TTC549 (cell line): Measurements from ENCODE around the gene MRPS14.

Source experiments
- FAIRE-seq: peaks from 2 replicates; lab custom pipeline; 2012; peaks lifted over from hg19 to GRCh38; lab: Jason Lieb, UNC

The MRPS14 gene

GRCh38 chr1:175019524-175019923 lies 3.7 kb downstream of the MRPS14 start:
- no peak for FAIRE-seq

DNA sequence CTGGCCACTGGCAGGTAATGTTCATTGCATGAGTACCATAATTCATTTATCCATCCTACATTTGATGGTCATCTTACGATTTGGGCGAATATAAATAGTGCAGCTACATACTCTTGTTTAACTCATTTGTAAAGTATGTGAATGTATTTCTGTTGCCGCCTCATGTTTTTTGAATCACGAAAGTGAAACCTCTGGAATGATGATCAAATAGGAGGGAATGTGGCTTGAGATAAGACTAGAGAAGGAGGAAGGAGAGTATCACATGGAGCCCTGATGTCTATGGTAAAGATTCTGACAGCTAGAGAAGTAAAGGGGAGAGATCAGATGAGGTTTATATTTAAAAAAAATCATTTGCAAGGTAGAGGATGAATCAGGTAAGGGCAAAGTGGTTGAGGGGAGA lies 8.0 kb downstream of the MRPS14 start:
- no peak for FAIRE-seq

- FAIRE-seq, result no peak
Observed at GRCh38 chr1:175013445-175013844, 9.8 kb downstream of the MRPS14 start.

DNA sequence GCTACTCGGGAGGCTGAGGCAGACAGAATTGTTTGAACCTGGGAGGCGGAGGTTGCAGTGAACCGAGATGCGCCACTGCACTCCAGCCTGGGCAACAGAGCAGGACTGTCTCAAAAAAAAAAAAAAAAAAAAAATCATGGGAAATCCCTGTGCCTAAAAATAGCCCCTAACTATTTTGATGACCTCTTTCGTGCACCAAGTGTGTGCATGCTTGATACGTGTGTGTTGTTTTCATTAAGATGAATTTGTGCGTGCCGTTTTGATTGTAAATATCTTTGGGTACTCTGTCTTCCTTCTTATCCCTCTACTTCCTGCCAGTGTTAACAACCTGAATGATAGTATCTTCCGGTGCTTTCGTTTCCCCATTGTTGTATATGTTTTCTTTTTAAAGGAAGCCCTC lies 13.7 kb downstream of the MRPS14 start:
- FAIRE-seq, result peak; percentile 20

- no peak for FAIRE-seq
Observed at GRCh38 chr1:175005085-175005783, 18.0 kb downstream of the MRPS14 start.

DNA sequence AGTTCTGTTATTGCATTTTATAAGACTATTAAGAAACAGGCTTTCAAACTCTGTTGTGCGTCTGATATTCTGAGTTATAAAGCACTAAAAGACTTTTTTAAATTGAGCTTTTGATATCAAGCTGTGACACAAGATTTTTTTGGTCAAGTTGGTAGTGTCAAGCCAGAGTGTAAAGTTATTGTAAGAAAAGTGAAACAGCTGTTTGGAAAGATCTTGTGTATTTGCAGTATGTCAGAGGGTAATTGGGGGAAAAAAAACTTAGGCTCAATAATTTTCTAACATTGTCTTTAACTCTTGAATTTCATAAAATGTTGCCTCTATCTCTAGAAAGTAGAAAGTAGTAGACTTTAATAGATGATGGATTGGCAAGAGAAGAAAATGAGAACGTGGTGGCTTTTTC lies 19.7 kb downstream of the MRPS14 start:
- no peak for FAIRE-seq

DNA sequence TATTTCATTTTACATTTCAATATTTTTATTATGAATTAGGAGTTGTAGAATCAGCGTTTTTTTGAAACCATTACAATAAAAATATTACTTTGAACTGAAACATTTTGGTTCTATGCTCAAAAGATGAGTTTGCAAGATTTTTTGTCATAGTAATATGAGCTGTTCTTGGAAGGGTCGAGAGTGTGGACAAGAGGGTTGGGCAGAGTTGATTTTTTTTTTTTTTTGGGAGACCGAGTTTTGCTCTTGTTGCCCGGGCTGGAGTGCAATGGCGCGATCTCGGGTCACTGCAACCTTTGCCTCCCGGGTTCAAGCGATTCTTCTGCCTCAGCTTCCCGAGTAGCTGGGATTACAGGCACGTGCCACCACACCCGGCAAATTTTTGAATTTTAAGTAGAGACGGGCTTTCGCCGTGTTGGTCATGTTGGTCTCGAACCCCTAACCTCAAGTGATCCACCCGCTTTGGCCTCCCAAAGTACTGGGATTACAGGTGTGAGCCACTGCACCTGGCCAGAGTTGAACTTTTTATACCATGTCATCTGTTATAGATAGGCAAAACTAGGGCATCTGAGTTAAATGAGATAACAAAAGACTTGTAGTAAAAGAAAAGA lies 20.2 kb downstream of the MRPS14 start:
- FAIRE-seq, result no peak

DNA sequence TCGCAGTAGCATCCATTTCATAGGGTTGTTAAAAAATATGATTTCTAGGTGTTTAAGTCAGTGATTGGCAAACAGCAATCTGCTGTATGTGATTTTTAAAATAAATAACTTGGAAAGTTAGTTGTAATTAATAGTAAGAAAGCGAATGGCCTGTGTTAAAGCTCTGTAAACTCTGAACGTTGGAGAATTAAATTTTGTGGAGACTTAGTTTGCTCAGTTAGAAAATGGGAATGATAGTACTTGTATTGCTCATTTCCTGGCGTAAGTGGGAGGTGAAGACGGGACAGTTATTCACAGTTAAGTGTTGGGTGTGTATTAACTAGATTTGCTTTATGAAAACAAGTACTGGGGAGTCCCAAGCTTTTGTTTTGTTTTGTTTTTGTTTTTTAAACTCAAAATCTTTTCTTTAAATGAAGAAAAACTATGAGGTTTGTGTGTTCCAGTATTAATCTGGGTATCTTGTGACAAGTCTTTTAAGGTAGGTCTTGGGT lies 22.5 kb downstream of the MRPS14 start:
- no peak for FAIRE-seq

DNA sequence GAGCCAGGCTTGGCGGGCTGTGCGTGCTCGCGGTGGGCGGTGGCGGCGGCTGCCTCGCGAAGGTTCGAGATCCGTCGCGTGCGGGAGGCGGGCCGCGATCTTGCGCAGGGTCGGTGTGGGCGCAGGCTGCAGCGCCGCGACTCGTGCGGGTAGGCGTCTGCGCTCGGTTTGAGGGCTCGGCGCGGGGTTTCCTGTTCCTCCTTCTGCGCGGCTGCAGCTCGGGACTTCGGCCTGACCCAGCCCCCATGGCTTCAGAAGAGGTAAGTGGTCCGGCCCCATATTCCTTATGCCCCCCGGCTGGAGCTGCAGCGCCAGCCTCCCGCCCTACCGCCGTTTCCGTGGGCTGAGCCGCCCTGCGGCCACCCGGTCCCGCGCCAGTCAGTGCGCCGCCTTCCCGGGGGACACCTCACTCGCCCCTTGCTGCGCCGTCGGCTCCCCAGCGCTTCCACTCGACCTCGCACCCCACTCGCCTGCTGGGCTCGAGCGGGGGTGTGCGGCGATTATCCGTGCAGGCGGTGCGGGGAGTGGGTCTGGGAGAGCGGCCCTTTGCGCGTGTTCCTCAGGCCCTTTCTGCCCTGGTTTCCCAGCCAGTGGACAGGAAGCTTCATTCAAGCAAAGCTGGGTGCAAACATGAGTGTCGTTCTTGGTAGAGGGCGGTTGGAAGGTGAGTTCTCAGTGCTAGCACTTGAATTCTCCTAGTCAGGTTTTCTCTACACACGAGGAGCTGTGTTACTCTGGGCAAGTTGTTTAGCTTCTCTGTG lies 23.1 kb downstream of the MRPS14 start, which contains the start of gene CACYBP:
TSS of gene CACYBP (plus strand) at position 12 of the 761 bp plus-strand sequence. CDS start at position 246, 234 bp downstream.
- FAIRE-seq, result no peak

GRCh38 chr1:174999216-174999935 lies 23.8 kb downstream of the MRPS14 start:
- peak; percentile 94 for FAIRE-seq

DNA sequence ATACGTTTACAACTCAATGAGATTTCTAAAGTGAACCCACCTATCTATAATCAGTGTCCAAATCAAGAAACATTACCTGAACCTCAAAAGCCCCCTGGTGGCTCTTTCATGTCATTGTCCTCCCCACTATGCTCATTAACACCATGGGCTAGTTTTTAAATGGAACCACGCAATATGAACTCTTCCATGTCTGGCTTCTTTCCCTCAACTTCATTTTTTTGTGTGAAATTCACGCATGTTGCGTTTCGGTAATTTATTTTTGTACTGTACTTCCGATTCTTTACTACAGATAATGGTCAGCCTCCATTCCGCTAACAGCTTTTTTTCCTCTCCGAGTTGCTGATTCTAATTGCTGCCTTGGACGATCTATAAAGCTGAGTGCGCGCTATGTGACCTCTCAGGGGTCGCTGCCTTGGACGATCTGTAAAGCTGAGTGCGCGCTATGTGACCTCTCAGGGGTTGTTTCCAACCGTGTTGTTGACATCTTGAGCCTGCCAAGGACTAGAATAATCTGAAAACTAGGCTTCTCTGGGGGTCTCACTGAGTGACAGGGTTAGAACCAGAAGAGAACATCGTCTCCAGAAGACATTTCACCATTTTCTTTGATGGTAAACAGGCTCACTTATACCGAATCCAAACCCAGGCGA lies 24.5 kb downstream of the MRPS14 start:
- FAIRE-seq, result peak; percentile 79

GRCh38 chr1:174997041-174997440 lies 26.2 kb downstream of the MRPS14 start:
- no peak for FAIRE-seq

DNA sequence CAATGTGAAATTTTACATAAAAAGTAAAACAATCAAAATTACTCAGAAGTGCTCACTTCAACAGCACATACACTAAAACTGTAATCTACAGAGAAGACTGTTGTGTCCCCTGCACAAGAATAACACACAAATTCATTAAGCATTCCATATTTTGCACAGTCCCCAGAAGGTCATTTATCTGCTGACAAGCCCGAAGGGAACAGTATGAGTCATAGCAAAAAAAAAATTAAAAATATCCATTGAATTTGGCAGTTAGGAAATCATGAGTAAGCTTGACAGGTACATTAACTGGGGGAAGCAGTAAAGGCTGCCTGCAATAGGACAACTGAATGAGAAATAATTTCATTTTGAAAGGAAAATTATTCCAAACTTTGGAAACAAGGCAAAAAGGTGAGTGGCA lies 26.7 kb downstream of the MRPS14 start:
- no peak for FAIRE-seq

GRCh38 chr1:174995916-174996315 lies 27.3 kb downstream of the MRPS14 start:
- no peak for FAIRE-seq

GRCh38 chr1:174995121-174995520 lies 28.1 kb downstream of the MRPS14 start:
- no peak for FAIRE-seq

DNA sequence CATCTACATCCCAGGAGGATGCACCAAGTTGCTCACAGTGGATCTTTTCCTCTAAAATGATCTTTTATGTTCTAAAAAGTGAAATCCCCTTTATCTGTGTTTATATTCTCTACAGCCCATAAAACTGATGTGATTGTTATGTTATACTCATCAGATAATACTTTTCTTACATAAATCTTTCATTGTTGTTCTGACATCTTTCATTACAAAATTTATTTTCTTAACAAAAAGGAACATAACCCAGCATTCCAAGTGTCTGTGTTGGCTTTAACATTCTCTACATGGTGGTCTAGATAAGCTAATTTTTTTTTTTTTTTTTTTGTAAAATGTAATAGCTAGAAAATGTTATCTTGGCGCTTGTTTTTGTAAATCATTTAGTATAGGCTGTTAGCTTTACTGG lies 31.8 kb downstream of the MRPS14 start:
- peak; percentile 31 for FAIRE-seq

- no peak for FAIRE-seq
Observed at GRCh38 chr1:174990382-174990999, 32.7 kb downstream of the MRPS14 start.

DNA sequence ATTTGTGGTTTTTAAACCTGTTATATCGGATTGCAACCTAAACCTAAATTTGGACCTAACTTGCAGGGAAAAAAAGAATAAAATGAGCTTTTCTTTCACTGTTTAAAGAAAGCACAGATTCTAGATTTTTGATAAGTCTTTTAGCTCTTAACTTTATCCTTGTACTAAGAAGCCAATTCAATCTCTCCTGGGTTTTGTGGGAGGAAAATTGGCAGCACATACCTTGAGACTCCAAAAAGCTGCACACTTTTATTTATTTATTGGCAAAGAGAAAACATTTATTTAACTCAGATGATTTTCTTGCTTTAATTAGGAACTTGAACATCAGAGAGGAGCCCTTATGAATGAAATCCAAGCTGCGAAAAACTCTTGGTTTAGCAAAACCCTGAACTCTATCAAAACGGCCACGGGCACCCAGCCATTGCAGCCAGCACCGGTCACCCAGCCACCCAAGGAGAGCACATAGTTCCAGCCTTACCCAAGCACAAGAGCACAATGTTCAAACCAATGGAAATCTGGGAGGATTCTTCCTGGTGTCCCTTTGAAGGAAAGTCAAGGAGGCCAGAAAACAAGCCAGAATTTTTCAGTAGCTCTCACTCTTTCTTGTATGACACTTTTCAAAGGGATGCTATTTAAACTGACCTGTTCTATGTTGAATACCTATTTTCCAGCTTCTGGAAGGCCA lies 33.5 kb downstream of the MRPS14 start:
- no peak for FAIRE-seq

DNA sequence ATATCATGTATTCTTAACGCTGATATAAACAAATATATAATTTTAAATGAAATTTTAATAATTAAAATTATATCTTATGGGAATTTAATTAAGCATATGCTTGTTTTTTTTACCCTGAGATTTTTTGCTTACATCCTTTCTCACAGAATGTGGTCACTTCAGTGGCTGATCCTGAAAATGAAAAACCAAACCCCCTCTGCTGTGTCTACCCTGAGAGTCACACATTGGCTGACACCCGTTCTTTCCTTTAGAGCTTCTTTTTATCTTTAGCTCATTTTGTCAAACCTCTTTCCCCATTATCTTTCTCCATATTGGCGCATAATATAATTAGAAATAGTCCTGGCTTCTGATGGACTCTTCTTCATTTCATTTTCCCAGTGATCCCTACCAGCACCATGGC lies 34.2 kb downstream of the MRPS14 start:
- FAIRE-seq, result peak; percentile 23

DNA sequence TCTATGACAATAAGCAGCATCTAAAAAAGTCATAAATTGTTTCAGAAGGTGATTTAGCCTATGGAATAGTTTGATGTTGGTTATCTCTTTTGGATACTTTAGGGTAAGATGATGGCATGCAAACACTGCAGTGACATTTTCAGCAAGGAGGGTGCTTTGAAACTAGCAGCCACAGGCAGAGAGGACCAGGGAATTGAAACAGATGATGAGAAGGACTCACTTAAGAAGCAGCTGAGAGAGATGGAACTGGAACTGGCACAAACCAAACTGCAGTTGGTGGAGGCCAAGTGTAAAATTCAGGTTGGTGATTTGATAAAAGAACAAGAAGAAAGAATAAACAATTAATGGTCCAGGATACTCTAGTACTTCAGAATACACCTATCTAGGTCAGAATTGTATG lies 34.7 kb downstream of the MRPS14 start:
- FAIRE-seq, result no peak

DNA sequence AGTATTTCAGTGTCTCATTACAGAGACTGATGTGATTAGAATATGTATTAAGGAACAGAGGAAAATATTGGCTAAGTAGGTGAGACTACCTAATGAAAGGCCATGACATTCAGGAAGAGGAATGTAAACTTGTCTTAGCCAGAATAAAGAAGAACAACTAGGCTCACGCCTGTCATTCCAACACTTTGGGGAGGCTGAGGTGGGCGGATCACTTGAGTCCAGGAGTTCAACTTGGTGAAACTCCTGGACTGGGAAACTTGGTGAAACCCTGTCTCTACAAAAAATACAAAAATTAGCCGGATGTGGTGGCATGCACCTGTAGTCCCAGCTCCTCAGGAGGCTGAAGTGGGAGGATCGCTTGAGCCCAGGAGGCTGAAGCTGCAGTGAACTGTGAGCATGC lies 38.3 kb downstream of the MRPS14 start:
- FAIRE-seq, result no peak
